IPS-18c (cell line): Measurements from ENCODE around the gene NME2.

Experiments
- H3K4me3 ChIP-seq: 2 replicates; pipeline ENCODE4 v1.7.0; 2013; ENCODE audit warnings: low read depth, mild to moderate bottlenecking, low read length, moderate library complexity; ENCODE audit not compliant: insufficient read depth
- H3K9me3 ChIP-seq: one replicate; pipeline ENCODE4 v1.6.1; 2013; ENCODE audit warnings: mild to moderate bottlenecking, low read length, moderate library complexity; ENCODE audit not compliant: control insufficient read depth, insufficient read depth

The NME2 gene

DNA sequence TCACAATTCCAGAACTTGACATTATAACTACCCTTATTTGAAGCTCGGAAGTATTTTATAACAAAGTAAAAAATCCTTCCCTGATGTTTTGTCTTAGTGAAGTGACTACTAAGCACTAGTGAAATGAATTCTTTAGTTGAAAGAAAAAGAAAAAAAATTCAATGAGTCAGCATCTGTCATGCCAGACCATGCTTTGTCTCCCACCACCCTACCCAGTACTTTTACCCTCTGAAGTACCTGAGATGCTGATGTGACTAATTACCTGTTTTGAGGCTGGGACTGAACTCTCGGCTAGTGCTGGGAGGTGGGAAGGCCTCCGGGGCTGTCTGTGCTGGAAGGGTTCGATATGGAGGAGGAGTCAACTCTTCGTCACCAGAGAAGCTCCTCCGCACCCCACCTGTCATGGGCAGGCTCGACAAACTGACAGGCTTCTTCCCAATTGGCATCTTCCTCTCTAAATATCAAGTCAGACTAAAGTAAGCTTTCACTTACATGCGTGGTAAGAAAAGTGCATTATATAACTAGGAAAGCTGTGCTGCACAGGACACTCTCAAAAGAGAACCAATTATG is 19.6 kb downstream of the NME2 start:
- H3K4me3 ChIP-seq, result no peak overlapping the region
- no peaks in the 10 kb centered on the region for H3K9me3 ChIP-seq

DNA sequence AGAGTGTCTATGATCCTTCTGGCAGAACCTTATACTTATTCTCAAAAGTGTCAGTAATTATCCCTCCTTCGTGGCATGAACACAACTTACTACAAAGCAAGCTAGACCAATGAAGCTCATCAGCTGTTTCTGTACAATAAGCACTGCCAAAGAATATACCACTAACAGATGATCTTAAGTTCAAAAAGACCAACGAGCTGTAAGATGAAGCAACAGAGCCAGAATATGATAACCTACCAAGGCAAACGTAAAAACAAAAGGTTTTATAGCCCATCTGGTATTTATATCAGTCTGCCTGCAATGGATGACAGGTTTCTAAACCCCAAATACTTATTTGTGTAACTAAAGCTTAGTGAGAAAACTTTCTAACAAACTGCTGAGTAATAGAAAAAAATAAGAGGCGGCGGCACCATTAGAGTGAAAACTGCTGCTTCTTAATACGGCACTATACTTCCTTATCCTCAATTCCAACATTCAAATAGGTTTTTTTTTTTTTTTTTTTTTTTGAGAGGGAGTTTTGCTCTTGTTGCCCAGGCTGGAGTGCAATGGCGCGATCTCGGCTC is 22.1 kb downstream of the NME2 start:
- Histone ChIP-seq H3K9me3 (no peaks in the 10 kb centered on the region), H3K4me3 (no peak overlapping the region)

DNA sequence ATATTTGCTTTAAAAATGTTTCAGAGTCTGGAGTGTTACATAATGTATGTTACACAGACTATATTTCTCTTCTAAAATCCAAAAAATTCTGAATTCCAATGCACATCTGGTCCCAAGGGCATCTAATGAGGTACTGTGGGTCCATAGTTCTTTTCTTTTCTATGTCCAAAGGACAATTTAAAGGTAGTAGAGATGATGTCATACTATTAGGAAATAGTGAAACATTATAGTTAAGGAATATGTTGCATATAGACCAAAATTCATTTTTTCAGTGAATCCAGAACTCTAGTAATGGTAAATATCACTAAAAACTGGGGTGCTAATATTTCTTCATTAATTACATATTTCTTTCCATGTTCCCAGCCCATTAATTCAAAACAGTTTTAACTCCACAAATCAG is 23.0 kb downstream of the NME2 start:
- Histone ChIP-seq H3K9me3 (no peaks in the 10 kb centered on the region), H3K4me3 (no peak overlapping the region)

DNA sequence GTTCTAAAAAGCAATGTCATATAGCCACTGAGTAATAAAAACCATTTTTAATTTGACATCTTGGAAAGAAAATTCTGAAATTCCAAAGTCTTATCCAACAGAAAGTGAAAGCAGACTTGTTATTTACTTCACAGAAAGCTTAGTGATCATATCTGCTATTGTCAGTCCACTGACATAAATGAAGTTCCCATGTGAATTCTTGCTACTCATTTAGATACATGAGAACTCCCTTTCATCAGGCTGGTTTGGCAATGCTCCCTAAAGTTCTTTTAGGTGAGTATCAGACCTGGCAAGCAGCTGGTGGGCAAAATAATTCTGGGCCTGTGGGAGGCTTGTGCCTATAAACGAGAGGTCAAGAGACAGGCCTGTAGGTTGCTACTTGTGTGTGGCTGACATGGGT is 23.4 kb downstream of the NME2 start:
- H3K9me3 ChIP-seq, result no peaks in the 10 kb centered on the region
- H3K4me3 ChIP-seq, result no peak overlapping the region

DNA sequence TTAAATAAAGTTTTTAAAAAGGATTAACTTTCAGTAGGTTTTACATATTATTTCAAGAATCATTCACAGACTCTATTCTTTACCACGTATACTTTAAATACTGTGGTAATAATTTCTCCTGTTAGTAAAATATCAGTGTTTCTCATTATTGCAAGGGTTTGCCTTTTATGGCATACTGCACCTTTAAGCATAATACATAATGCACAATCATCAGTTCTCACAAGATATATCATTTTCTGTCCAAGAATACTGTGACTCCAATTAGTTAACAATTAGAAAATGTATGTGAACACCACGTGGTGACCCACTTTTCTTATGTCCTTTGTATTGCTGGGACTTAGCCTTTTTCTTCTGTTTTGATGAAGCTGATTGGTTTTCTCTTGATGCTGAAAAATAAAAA is 25.7 kb downstream of the NME2 start:
- H3K9me3 ChIP-seq, result no peaks in the 10 kb centered on the region
- H3K4me3 ChIP-seq, result no peak overlapping the region

DNA sequence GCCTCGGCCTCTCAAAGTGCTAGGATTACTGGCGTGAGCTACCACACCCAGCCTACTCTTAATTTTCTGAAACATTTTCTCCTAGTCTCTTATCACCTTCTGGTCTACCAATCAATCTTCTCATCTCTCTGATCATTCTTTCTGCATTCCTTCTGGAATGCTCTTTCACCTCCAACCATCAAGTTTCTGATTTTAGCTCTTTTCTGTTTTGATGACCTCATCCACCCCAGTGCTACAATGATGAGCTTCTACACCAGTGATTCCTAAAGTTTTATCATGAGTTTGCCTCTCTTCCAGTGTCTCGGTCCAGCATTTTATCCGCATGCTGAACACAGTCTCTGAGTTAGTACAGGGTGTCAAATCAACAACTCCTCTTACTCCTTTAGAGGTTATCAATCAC is 31.5 kb downstream of the NME2 start:
- Histone ChIP-seq H3K9me3 (no peaks in the 10 kb centered on the region), H3K4me3 (no peak overlapping the region)

DNA sequence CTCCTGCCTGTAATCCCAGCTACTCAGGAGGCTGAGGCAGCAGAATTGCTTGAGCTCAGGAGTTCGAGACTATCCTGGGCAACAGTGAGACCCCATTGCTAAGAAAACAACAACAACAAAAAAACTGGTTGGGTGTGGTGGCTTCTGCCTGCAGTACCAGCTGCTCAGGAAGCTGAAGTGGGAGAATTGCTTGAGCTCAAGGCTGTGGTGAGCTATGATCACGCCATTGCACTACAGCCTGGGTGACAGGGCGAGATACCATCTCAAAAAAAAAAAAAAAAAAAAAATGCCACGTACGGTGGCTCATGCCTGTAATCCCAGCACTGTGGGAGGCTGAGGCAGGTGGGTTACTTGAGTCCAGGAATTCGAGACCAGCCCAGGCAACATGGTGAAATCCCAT is 34.1 kb downstream of the NME2 start:
- no peaks in the 10 kb centered on the region for H3K9me3 ChIP-seq
- no peak overlapping the region for H3K4me3 ChIP-seq

DNA sequence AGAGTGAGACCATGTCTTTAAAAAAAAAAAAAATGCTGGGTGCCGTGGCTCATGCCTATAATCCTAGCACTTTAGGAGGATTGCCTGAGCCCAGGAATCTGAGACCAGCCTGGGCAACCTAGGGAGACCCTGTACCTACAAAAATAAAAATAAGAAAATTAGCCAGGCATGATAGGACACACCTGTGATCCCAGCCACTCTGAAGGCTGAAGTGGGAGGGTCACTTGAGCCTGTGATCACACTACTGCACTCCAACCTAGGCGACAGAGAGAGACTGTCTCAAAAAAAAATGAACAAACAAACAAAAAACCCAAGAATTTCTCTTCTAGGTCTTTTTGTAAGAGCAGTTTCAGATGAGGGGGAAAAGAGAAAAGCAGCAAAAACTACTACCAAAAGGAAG is 34.6 kb downstream of the NME2 start:
- no peak overlapping the region for H3K4me3 ChIP-seq
- H3K9me3 ChIP-seq, result no peaks in the 10 kb centered on the region

DNA sequence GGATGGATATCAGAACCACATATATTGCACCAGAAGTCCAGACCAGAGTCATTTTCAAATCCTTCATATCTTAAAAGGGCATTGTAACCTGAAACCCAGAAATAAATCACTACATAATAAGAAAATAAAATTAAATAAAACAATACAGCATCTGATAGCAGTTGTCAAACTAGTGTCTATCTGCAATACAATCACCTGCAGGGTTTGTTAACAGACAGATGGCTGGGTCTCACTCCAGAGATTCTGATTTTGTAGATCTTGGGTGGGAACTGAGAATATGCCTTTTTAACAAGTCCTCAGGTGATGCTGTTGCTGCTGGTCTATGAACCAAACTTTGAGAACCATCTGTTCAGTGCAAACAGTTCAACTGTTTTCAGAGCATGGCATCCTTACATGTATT is 37.6 kb downstream of the NME2 start:
- no peaks in the 10 kb centered on the region for H3K9me3 ChIP-seq
- no peak overlapping the region for H3K4me3 ChIP-seq

DNA sequence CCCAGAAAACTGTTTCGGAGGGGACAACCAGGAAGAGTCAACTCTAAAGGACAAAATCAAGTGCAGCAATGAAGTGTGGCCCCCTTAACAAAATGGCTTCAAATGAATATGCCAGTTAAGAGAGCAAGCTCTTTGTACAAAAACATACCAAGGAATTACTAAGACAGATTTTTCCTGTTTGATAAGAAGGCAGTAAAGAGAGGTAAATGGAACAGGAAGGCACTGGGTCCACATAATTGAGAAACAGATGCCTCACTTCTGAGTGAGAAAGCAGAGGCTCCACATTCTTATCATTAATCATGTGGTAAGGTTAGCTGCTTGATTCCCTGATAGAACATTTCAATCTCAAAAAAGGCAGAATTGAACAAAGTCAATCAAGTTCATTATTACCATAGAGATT is 48.7 kb downstream of the NME2 start:
- Histone ChIP-seq H3K4me3 (no peak overlapping the region), H3K9me3 (no peaks in the 10 kb centered on the region)

DNA sequence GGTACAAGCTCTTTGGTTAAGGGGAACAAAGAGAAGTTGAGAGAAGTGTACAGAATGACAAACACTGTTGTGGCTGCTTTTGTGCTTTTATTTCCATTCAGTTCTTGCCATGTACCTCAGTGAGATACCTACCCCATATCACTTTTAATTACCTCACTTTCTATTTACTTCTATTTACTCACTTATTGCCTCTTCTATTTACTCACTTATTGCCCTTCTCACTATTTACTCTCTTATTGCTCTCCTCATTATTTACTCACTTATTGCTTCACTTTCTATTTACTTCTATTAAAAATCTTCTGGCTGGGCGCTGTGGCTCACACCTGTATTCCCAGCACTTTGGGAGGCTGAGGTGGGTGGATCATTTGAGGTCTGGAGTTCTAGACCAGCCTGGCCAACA is 51.7 kb downstream of the NME2 start:
- H3K4me3 ChIP-seq, result no peak overlapping the region
- H3K9me3 ChIP-seq, result no peaks in the 10 kb centered on the region

DNA sequence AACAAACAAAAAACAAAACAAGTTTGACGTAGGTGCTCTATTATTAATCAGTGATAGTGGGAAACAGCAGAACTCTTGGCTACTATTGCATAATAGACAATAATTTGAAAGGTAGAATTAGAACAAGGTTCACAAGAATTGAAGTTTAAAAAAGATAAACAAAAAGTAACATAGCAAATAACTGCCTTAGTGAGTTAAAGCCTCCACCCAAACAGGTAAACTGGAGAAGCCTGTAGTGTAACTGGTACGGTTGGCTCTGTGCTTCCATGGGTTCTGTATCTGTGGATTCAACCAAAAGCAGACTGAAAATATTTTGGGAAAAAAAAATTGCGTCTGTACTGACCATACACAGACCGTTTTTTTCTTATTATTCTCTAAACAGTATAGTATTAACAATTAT is 55.1 kb downstream of the NME2 start:
- H3K4me3 ChIP-seq, result no peak overlapping the region
- H3K9me3 ChIP-seq, result no peaks in the 10 kb centered on the region
